Hypothalamus (tissue), 51 donors: ENCODE data around the gene PTPRN2.
"Not testable (repeated sequence)": the region's sequence is repeated elsewhere in the genome, so short reads cannot be mapped to it uniquely, and the experiment has no call there.

Experiments used
- DNase-seq, 51 donors: peaks; one replicate each; lab custom pipeline; 2025; lab: John Stamatoyannopoulos, UW

Gene PTPRN2

GRCh38 chr7:157904866-157905570 is 682.6 kb downstream of the PTPRN2 start:
- DNase-seq: no peak

- no peak for DNase-seq
Observed at GRCh38 chr7:157904211-157904865, 683.3 kb downstream of the PTPRN2 start.

GRCh38 chr7:157903710-157904109 is 683.9 kb downstream of the PTPRN2 start:
- DNase-seq: peak in 23 of 51 donors; percentile 5 to 71 (median 21)

- DNase-seq: no peak
Observed at GRCh38 chr7:157903296-157903695, 684.3 kb downstream of the PTPRN2 start.

GRCh38 chr7:157901816-157902610 is 685.6 kb downstream of the PTPRN2 start:
- DNase-seq: not testable (repeated sequence)

- DNase-seq: no peak
Observed at GRCh38 chr7:157901166-157901565, 686.5 kb downstream of the PTPRN2 start.

- no peak for DNase-seq
Observed at GRCh38 chr7:157900556-157900955, 687.1 kb downstream of the PTPRN2 start.

GRCh38 chr7:157900011-157900410 is 687.6 kb downstream of the PTPRN2 start:
- DNase-seq: no peak

GRCh38 chr7:157898802-157899505 is 688.7 kb downstream of the PTPRN2 start:
- DNase-seq: peak in 1 of 51 donors; percentile 30

GRCh38 chr7:157898261-157898660 is 689.4 kb downstream of the PTPRN2 start:
- DNase-seq: no peak

- peak in 9 of 51 donors; percentile 7 to 45 (median 24) for DNase-seq
Observed at GRCh38 chr7:157897681-157898080, 689.9 kb downstream of the PTPRN2 start.

- DNase-seq: no peak
Observed at GRCh38 chr7:157896774-157897555, 690.7 kb downstream of the PTPRN2 start.

GRCh38 chr7:157896376-157896675 is 691.3 kb downstream of the PTPRN2 start:
- DNase-seq: not testable (repeated sequence)

- no peak for DNase-seq
Observed at GRCh38 chr7:157895520-157896375, 691.9 kb downstream of the PTPRN2 start.

- not testable (repeated sequence) for DNase-seq
Observed at GRCh38 chr7:157895098-157895497, 692.5 kb downstream of the PTPRN2 start.

- no peak for DNase-seq
Observed at GRCh38 chr7:157893535-157894044, 694.0 kb downstream of the PTPRN2 start.

GRCh38 chr7:157892751-157893523 is 694.7 kb downstream of the PTPRN2 start:
- no peak for DNase-seq

GRCh38 chr7:157890921-157891401 is 696.7 kb downstream of the PTPRN2 start:
- no peak for DNase-seq
